NAMALWA (cell line): ENCODE results near the gene PPM1K.
"Not testable (repeated sequence)": the region's sequence is repeated elsewhere in the genome, so short reads cannot be mapped to it uniquely, and the experiment has no call there.

Experiments used
- DNase-seq: peaks from one replicate; pipeline ENCODE4 v3.0.0-alpha.2; 2015; ENCODE audit warnings: low spot score

PPM1K gene

GRCh38 chr4:88284439-88285234 lies at the start of gene PPM1K:
Gene PPM1K (minus strand): TSS chr4:88284561. CDS start chr4:88278583, 5,978 bp downstream.
- DNase-seq = peak; percentile 98

DNA sequence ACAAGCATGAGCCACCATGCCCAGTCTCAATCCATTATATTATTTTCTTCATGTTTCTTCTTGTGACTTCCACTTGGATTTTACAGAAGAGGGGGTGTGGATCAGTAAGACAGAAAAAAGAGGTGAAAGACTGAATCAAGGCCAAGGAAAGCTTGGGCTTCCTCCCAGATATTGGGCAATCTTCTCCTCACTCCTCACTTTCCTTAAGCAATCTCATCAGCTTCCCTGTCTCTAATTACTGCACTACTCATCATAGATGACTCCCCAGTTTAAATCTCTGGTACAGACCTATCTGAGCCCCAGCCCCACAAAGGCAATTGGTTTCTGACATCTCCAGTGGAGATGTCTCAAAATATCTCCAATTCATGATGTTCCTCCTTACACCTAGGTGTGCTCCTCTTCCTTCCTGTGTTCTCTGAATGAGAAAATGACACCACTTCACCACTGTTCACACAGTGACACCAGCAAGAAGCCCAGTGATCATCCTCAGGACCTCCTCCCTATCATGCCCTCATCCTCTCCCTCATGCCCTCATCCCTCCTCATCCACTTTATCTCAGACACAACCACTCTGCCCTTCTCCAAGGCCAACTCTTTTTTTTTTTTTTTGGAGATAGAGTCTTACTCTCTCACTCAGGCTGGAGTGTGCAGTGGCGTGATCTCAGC lies 49.5 kb upstream of the PPM1K start:
- DNase-seq = no peak

GRCh38 chr4:88327665-88328064 lies 43.3 kb upstream of the PPM1K start:
- no peak for DNase-seq

- peak; percentile 83 for DNase-seq
These were observed 36.5 kb upstream of the PPM1K start for GRCh38 chr4:88320780-88321373.

DNA sequence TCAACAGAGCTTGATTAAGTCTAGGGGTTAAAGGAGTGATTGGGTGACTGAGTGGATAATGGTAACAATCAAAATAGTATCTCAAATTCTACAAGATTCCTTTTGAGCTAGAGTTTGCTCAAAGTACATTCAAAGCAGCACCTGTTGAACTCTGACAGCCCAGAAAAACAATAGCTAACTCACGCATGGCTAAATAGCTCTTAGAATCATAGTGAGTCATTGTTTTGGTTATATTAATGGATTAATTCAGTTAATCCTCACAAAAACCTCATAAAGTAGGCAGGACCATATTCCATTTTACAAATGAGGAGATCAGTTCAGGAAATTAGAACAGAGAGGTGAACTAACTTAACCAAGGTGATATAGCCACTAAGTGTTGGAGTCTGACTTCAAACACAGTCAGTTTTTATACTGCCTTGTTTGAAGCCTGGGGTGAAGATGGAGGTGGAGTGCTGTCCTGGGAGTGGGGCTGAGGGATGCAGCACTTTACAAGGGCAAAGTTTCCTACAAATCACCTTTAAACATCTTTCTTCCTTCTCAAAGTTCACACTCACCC lies 35.9 kb upstream of the PPM1K start:
- DNase-seq = peak; percentile 50

DNA sequence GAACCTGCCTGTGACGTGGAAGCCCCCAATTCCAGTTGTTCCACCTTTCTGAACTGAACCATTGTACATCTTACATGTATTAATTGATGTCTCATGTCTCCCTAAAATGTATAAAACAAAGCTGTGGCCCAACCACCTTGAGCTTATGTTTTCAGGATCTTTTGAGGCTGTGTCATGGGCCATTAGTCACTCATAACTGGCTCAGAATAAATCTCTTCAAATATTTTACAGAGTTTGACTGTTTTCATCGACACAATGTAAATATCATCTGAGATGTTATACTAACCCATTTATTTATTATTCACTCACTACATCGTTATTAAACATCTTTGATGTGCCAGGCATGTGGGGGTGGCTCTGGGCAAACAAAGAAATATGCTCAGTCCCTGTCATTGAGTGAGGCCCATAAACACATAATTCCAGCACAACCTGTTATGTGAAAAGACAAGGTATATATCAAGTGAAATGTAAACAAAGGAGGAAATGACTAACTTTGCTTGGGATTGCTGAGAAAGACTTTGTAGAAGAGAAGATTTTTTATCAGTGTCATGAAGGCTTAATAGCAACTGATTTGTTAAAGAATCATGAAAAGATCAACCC lies 34.5 kb upstream of the PPM1K start:
- DNase-seq = no peak

- DNase-seq = no peak
These were observed 31.2 kb upstream of the PPM1K start for GRCh38 chr4:88315460-88316017.

DNA sequence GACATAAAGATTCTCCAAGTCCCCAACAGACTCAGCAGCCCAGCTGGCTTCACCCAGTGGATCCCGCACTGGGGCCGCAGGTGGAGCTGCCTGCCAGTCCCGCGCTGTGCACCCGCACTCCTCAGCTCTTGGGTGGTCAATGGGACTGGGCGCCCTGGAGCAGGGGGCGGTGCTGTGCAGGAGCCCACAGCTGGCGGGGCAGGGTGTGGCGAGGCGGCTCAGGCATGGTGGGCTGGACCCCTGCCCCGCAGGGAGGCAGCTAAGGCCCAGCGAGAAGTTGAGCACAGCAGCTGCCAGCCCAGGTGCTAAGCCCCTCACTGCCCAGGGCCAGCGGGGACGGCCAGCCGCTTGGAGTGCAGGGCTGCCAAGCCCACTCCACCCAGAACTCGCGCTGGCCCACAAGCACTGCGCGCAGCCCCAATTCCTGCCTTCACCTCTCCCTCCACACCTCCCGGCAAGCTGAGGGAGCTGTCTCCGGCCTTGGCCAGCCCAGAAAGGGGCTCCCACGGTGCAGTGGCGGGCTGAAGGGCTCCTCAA lies 28.8 kb upstream of the PPM1K start:
- not testable (repeated sequence) for DNase-seq

GRCh38 chr4:88308587-88308986 lies 24.2 kb upstream of the PPM1K start:
- DNase-seq = no peak

DNA sequence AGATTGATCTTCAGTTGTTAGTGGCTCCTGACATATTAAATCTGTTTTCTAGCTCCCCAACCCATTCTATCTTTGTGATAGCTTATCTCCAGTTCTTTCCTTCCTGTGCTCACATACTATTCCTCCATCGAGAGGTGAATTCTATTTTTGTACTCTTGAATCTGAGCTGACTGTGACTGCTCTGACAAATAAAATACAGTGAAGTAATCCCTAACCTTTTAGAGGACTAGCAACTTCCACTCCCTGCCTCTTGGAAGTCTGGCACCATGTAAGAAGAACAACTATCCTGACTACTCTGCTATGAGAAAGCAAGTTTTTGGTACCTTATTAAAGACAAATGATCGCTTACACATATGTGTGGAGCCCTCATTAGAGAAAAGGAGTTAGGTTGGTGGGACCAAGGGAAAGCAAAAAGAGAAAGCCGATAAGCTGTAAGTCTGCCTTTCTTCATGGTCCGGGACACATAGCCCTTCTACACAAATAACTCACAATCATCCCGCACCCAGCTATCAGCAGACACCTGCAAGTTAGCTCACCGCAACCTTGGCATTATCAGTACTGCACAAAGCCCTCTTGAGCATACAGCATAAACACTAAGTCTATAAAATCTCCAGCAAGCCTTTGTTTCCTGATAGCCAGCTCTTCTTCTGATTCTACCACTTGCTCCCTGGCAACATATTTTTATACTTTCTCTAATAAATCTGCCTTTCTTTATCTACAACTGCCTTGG lies 13.5 kb upstream of the PPM1K start:
- DNase-seq = no peak

DNA sequence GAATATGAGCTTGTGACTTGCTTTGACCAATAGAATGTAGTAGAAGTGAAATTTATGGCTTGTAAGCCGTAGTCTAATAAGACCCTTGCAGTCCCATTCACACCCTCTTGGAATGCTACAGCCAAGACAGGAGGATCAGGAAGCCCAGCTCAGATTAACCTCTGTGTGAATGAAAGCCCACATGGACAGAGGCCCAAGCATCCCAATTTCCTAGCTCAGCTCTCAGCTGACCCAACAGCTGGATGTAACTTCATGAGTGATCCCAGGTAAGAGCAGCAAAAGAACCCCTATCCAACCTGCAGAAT lies 12.8 kb upstream of the PPM1K start:
- DNase-seq = no peak

- no peak for DNase-seq
These were observed 12.3 kb upstream of the PPM1K start for GRCh38 chr4:88296413-88297211.

- DNase-seq = no peak
These were observed 11.3 kb upstream of the PPM1K start for GRCh38 chr4:88295656-88296055.

DNA sequence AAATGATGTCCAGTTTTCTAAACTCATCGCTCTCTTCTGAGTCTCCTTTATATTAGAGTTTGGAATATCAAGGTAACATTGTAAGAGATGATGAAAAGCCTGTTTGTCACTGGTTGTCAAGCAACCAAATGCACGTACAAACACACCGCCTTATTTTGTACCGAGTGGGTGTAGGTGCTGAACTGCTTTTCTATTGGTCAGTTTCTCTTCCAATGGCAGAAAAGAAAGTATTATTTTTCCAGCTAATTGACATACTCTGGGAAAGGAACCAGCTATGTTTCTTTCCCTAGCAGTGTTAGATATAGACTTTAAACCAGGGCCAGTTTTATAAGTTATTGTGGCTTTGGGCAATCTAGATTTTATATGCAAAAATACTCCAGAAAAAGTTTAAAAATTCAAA lies 6.6 kb upstream of the PPM1K start:
- no peak for DNase-seq

GRCh38 chr4:88286897-88287296 lies 2.5 kb upstream of the PPM1K start:
- no peak for DNase-seq

DNA sequence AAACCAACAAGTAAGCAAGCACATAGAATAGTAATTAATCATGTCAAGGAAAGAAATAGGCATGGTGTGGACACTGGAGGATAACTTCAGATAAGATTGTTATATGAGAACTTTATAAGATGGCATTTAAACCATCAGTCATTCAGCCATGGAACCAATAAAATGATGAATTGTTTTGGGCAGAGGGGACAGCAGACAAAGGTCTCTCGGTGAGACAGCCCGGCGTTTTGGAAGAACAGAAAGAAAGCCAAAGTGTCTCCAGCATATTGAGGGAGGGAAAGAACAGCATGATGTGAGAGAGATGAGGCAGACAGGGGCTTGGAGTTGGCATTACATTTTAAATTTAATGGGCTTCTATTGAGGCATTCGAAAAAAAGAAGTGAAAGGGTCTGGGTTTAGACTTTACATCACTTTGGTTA lies 883 bp upstream of the PPM1K start:
- no peak for DNase-seq

DNA sequence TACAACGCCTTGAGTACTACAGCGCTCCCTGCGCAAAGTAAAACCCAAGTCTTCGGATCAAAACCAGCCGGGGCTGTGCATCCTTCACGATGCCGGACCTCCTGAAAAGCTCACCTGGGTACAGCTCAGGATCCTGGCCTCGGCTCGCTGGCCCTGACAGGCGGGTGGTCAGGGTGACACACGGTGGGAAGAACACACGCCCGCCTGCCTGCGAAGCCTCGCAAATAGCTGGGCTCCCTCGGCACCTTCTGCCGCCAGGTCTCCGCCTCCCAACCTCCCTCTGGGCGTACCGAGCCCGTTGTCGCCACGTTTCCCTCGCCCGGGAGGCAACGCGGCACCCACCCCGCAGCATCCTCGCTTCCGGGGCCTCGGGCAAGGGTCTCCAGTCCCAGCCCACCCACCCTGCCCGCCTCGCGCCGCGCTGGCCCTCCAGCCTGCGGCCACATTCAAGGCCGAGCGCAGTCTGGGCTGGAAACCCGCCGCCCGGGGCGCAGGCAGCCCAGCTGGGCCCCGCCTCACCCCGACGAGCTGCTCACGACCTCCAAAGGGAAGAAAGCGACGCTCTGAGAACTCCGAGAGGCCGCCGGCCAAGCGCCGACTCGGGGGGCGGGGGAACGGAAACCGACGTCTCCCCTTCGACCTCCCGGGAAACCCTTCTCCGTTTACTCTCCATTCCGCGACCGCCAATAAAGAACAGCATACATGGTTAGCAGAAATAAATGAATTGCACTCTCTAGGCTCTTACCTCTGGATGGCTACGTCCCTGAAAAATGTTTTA lies 511 bp downstream of the PPM1K start:
- DNase-seq = peak; percentile 82

- DNase-seq = peak; percentile 65
These were observed 4.0 kb downstream of the PPM1K start for GRCh38 chr4:88280228-88280795.

GRCh38 chr4:88277711-88278225 lies 6.6 kb downstream of the PPM1K start:
- DNase-seq = peak; percentile 18
